GM10847 (cell line): ENCODE measurements around the gene LPGAT1.

Source experiments
- POLR2A ChIP-seq: IDR thresholded peaks from 2 replicates; pipeline ENCODE4 v1.6.1; 2011; ENCODE audit not compliant: insufficient read length; ENCODE audit errors: extremely low read depth

Gene LPGAT1

GRCh38 chr1:211708006-211708405, 122.6 kb downstream of the LPGAT1 start:
- no peak for TF ChIP-seq POLR2A

GRCh38 chr1:211705467-211706091, 125.0 kb downstream of the LPGAT1 start:
- TF ChIP-seq POLR2A: no peak

GRCh38 chr1:211704543-211704942, 126.0 kb downstream of the LPGAT1 start:
- TF ChIP-seq POLR2A: no peak

GRCh38 chr1:211703812-211704537, 126.6 kb downstream of the LPGAT1 start:
- TF ChIP-seq POLR2A: no peak

GRCh38 chr1:211701733-211702132, 128.8 kb downstream of the LPGAT1 start:
- TF ChIP-seq POLR2A: no peak

GRCh38 chr1:211699059-211699458, 131.5 kb downstream of the LPGAT1 start:
- TF ChIP-seq POLR2A: no peak

GRCh38 chr1:211698161-211699026, 132.2 kb downstream of the LPGAT1 start:
- no peak for TF ChIP-seq POLR2A

- no peak for TF ChIP-seq POLR2A
Observed at GRCh38 chr1:211697356-211697755, 133.2 kb downstream of the LPGAT1 start.

- no peak for TF ChIP-seq POLR2A
Observed at GRCh38 chr1:211695135-211695816, 135.3 kb downstream of the LPGAT1 start.
